Measurements from ENCODE around the gene SLC10A7.

Gene SLC10A7

DNA sequence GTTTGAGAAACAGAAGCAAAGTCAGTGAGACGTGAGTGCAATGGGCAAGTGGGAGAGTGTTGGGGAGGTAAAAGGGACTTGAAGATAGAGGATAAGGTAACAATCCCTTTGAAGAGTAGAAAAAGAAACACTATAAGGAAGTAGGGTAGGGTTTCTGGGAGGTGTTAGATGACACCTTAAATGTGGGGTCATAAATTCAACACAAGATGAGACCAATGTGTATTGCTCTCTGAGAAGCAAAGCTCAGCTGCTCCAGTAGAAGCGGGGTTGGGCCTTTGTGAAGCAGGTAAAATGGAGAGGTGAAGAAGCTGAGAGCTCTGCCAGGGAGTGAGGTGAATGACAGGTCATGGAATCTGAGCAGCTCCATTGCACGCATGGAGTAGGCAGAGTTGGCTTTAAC is 222.1 kb downstream of the SLC10A7 start:
- no peak for DNase-seq

DNA sequence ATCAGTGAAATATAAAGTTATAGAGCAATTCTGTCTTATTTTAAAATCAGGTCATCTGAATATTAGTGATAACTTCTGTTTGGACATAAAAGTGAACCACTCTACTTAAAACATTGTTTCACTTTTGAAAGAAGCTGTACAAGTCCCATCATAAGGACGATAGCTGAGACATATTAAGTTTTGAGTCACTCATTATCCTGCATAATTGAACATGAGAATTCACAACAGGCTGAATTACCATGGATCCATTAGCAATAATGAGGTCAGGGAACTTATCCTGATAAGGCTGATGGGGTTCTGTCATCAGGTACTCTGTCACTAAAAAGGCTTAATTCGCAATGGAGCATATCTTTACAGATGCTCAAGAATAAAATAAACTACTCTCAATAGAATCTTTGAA is 227.0 kb downstream of the SLC10A7 start:
- DNase-seq: no peak

DNA sequence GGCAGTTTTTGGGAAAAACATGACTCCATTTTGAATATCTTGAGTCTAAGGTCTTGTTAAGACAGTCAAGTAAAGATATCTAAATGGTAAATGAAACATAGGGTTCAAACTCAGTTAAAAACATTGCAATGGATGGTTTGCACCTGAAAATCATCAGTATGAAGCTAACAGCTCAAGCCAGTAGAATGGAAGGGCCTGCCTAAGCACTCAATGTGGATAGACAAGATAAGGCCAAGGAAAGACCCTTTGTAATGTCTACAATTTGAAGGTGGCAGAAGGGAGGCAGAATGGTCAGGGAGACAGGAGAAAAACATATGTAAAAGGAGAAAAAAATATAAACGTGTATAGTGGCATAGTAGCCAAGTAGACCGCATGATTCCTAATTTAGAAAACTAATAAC is 229.2 kb downstream of the SLC10A7 start:
- no peak for DNase-seq

DNA sequence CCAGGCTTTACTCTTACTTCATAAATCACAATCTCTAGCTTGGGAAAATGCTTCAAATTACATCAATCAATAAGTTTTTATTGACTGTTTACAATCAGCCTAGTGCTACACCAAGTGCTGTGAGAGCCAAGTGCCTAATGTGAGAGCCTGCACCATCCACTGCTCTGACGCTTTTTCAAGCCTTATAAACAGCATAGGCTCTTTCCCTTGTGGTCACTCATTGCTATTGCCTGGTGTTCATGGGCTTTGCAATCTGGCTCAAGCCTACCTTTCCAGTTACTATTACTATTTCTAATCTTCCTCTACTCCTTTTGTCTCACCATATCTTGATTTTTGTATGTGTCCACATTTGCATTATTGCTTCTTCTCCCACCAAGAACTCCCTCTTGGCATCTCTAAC is 230.4 kb downstream of the SLC10A7 start:
- DNase-seq: no peak

DNA sequence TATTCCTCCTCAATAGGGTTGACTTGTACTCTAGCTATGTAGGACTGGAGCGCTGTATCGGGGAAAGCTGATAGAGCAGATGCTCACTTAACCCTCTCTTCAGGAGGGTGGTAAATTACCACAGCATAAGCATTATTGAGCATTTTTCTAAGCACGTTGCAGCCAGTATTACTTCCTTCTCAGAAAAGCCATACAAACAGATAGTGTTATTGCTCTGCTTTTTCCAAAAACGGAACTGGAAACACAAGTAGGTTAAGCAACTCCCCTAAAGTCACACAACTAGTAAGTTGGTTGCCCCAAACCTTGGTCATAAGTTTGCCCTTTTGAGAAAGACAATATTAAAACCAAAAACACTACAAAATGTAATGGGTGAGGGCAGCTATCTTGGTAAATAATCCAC is 233.5 kb downstream of the SLC10A7 start:
- no peak for DNase-seq

DNA sequence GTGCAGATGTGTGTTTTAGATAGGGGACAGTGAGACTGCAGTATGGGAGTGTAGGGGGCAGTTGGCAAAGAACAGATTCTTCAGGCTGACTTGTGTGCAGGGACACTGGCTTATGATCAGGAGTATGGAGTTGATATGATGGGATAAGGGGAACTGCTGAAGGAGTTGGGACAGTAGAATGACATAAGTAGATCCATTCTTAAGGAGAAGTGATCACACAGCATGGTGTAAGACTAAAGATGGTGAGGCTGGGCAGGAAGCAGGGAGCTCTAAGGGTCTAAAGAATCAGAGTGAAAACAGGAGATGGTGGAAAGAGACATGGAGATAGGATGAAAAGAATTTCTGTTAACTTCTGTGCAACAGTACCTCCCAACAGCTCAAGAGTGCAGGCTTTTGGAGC is 236.7 kb downstream of the SLC10A7 start:
- DNase-seq: no peak

DNA sequence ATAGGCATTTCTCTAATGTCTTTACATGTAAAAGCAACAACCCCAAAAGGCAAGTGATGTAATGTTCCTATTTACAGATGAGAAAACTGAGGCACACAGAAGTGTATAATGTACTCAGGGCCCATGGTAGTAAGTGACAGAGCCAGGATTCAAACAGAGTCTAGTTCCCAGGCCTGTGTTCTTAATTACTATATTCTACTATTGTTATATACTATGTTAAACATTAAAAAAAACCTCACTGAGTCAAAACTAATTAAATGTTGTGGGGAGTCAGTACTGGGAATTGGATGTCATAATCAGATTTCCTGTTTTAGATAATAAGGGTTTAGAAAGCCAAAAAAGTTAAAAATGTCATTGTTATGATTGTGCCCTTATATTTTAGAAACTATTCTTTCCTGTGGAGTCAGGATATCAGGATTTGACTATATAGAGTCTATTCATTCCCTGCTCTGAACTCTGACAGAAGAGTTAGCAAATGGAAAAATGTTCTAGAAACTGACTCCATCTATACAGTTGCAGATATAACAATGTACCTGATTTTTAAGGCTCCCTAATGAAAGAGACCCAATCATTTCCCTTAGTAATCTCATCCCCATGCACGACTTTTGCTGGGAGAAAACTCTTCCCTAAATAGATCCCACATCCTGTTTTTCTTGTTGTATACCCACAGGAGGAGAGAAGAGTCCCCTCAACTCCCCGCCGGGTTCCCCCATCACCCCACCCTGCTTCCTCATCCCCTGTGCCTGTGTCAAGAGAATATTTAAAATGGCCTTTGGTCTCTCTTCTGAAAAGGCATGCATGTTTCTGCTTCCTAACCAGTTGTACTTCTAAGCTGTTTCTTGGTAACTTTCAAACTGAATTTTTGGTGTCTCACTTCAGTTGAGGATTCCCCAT is 237.7 kb downstream of the SLC10A7 start:
- DNase-seq: no peak

DNA sequence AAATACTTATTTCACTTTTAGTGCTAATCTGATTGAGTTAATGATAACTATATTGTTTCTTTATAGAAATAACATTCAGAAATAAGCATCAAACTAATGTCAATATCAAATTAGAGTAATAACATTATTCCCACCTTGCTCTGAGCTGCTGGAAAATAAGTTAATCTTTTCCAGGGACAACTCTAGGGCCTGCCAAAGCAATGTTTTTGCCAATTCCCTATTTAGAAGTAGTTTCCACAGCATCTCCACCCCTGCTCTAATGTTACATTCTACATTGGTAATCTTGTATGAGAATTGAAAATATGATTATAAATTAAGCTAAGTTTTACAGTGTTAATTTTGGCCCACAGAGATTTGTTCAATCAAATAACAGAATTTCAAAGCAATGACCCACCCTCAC is 239.1 kb downstream of the SLC10A7 start:
- no peak for DNase-seq

DNA sequence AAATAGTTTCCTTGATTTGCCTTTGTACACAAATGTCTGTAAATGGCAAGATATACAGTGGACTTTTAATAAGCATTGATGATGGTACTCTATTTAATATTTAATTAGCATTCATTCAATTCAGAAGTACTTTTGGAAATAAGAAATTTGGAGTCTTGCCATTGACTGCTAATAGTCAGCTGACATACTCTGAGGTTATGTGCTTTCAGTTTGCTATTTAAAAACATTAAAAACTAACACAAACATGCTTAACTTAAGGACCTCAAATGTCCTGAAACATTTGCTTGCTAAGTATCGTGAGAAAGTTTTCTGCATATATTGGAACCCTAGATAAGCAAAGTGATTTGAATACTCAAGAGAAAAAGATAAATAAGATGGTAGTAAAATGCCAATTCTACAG is 242.8 kb downstream of the SLC10A7 start:
- DNase-seq: no peak

DNA sequence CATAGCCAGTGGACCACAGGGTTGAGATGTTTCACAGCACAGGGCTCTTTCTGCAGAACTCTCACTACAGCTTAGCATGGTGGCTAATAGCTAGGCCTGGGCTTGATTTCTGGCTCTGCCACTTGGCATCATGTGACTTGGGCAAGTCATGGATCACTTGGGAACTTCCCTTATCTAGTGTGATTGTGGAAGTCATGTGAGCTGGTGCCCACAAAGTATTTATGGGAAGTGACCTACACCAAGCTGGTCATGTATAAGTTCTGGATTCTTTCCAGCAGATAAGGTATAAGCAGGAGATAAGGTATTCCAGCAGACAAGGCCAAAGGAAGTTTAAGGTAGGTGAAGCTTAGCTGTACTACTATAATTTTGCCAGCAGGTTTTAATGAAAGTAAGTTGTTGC is 246.4 kb downstream of the SLC10A7 start:
- DNase-seq: no peak

DNA sequence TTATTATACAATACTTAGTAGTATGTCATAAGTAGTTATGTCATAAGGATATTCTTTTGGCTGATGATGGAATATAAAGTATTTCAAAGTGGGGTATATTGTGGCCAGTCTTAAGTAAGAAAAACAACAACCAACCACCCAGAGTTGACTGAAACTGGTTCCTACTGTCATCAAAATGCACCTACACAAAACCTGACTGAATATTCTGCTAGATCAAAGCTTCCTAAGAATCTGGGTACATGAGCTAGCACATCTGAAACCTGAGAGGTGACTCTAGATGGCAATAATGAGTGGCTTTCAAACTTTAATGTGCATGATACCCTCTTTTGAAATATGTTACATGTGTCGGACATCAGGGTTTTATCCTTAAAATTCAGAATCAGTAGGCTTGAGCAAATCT is 247.0 kb downstream of the SLC10A7 start:
- no peak for DNase-seq

DNA sequence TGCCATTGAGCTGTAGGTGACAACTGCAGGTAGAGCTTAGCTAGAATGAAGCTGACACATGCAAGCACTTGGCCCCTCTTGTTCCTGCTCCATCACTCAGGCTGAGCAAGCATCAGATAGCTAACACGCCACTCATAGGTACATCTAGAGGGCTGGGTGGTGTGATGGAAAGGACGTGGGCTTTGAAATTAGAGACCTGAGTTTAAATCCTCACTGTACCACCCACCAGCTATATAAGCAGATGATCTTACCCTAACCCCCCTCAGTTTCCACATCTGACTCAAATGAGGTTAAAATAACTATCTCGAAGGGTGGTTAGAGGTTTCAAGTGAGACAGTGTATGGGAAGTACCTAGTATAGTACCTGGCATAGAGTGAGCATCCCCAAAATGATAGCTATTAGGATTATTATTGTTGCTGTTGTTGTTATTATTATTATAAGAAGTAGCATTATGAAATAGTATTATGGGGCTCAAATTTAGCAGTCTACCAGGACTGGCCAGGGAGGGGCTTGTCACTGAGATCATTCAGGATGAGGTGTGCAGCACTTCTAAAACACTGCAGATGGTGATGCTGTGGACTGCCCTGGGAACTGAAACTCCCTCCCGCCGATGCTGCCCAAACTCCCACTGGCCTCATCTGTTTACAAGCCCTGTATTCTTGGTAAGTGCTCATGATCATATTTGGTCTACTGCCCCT is 248.4 kb downstream of the SLC10A7 start:
- DNase-seq: no peak

DNA sequence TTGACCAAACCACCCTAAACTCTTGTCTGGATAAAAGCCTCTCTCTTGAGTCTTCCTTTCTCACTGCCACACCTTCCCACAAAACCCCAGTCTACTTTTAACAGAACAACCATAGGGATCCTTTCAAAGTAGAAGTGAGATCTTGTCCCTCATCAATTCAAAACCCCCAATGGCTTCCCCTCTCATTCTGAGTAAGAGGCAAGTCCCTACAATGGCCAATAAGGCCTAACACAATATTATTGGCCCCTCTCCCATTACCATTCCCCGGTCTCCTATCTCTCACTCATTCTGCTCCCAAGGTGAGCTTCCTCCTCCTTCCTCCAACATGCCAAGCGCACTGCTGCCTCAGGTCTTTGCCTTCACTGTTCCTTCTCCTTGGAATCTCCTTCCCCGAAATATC is 250.3 kb downstream of the SLC10A7 start:
- no peak for DNase-seq

DNA sequence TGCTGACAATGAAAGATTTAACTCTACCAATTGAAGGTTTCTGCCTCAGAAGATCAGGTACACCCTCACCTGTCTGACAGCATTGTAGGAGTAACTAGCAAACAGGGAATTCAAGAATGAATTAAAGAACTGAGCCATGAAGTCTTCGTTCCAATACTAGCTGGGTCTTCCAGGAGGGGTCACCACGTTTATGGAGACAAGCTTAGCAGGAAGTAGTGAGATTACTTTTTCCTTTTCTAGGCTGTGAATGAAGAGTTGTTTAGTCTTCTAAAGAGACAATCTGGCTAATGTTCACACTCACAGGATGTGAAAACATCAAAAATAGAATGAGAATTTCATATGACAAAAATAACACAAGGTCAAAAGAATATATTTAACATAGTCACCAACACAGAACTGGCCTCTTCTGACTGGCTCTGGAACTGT is 252.5 kb downstream of the SLC10A7 start:
- DNase-seq: no peak

DNA sequence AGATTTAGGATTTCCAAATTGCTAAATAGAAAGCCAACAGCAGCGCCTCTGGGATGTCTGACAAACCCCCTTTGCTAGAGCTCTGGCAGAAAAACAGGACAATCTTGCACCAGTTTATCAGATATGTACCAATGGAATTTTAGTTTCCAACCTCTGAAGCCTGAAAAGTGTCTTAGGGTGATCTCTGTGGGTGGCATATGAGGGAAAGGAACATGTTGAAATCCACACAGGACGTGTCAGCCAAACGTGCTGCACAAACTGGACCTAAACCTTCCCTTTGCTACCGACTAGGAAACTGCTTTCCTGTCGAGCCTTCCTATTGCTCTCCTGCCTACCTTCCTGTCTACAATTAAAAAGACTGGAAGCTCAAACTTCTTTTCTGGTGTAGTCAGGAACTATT is 253.9 kb downstream of the SLC10A7 start:
- DNase-seq: no peak

DNA sequence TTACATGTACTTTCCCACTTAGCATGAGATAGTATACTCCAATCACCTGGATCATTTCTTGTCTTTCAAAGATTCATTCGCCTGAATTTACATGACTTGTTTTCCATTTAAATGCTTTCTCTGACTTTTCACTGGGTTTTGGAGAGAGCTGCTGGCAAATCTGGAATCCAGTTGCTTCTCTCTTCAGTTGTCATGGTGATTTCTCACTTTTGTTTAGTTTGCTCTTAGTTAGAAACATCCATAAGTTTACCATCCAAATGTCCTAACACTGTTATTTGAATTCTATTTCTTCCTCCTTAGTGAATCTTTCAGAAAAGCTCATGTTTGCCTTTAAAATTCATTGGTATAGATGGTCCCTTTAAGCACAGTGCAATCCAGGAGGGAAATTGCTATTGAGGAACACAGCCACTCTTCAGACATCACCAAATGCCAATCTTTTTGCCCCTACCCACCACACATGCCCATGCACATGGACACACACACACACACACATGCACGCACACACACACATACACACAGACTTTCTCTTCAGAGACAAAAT is 255.7 kb downstream of the SLC10A7 start:
- DNase-seq: no peak

DNA sequence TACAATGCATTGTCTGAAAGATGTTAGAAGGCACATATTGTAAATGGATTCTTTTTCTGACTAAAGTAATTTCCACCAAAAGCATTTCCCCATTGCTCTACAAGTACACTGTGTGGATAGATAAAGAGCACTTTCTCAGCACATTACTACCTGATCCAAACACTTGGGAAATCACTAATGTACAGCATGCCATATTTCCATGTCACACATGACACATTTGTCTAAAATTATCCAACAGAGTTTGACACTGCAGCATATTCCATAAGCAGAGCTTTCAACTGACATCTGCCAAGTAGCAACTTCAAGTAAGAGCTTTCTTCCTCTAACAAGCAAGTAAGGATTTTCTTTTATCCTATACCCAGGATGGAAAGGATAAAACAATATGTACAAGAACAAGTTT is 257.9 kb downstream of the SLC10A7 start:
- no peak for DNase-seq

DNA sequence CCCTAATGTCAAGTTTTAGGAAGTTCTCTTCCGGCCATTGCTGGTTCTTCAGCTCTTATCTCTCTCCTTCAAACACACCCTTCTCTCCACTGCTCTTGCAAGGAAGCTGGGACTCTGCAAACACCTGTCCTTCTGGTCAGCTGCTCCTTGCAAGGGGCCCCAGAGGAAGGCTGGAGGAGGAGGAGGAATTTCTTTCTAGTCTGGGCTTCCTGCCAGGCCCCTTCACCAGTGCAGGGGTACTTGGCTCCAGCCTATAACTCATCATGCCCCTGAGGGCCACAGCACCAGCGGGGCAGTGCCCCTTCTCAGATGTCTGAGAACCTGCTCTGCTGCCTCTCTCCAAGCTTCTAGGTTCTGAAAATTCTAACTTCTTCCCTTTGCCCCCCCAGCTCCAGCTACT is 260.7 kb downstream of the SLC10A7 start:
- no peak for DNase-seq

DNA sequence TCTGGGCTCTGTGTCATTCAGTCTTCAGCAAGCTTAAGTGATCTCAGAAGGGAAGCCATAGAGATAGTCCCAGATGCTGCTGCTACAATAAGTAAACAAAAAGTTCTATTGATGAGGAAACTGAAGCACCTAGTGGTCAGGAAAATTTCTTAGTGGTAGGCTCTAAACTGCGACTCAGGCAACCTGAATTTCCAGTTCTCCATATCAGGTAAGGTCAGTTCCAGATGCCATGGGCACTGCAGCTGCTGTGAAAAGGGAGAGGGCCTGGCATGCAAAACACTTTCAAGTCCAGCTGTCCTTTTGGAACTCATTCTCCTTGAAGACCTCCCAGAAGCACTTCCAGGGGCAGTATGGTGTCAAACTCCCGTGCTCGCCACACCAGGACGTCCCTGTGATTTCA is 261.2 kb downstream of the SLC10A7 start:
- DNase-seq: no peak

DNA sequence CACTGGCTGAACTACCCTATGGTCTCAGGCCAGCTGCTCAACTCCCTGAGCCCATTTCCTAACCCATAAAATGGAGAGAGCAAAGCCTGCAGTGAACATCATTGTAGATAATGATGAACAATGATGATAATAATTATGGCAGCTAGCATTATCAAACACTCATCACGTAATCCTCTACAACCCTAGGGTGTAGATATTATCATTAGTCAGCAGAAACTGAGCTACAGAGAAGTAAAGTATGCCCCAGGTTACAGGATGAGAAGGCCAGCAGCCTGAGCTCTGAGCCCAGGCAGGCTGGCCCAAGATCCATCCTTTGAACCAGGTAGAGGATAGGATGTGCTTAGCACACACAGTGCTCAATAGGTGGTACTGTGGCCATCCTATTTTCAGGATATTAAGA is 264.2 kb downstream of the SLC10A7 start:
- no peak for DNase-seq

DNA sequence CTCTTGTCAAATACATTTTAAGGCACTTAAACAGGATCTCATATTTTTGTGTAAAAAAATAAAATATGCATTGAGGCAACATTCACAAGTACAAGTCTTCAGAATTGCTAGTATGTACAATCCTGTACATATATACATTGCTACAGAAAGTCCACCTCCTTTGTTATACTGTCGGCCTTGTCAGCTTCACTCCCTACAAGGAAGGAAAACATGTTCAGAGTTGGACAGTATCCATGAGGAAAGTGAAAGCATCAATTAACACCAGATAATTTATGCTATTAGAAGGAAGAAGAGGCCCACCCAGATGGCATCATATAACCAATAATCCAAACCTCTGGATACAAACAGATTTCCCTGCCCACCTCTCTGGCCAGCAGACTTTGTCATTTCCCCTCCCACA is 265.4 kb downstream of the SLC10A7 start:
- no peak for DNase-seq

DNA sequence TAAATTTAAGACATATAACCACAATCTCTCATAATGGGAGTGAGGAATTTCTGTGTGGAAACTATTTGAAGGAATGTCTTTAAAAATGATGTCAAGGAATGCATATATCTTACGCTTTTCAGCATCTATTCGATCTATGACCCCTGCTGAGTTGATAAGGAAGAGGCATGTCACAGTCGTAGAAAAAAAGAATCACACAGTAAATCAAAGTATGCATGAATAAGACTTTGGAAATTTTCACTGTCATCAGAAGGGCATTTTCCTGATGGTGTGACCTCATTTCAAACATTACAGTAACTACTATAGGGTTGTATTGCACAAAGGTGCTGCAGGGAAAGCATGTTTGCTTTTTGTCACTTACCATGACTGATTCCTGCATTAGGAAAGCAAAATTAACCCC is 265.9 kb downstream of the SLC10A7 start:
- DNase-seq: no peak

DNA sequence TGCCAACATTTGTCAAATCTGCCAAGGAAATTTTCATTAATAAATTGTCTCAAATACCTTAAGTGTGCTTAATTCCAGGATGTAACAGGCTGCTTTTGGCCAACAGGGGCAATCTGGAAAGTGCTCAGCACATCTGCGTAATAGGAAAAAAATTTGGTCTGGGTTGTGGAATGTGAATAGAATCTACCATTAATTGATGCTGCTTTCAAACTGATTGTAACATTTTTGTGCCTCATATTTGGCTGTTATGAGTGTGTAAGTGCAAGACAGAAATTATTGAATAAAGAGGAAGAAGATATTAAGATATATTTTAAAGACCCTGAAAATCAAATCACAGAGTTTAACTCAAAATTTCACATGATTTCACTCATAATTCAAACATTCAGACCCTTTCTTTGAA is 266.3 kb downstream of the SLC10A7 start:
- DNase-seq: no peak

DNA sequence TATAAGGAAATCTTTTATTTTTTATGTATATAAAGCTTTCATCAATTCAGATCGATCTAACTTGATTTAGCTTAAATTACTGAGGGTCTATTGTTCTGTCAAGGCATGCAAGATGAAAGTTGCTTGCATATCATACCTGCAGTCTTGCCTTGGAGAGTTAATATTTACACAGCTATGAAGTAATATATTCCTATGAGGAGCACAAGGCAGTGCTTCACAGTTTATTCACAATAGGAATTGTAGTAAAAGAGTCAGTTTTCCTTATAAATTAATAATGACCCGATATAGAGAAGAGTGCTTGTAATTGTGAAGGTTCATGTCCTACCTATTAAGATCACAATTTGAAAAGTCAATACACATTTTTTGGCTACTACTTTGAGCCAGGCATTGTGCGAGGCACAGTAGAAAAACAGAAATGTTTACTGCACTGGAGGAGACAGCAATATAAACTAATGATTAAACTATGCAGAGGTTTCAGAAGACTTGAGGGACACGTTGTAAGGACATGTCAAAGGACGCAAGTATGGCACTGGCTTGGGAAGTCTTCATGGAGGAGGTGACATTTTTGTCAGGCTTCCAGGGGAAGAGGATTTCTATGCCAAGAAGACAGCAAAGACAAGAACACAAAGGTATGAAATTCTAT is 268.6 kb downstream of the SLC10A7 start:
- no peak for DNase-seq
